ENCODE results near the gene ANKRD33B. TPM values are rescaled to one million over a fixed set of nuclear protein-coding genes. Genes with fewer than 3 reads are reported as not detected.

Gene ANKRD33B
- total and polyA plus RNA-seq, 2 of the 13 experiments (the other 11 are each of a cell fraction or from before 2014, with no cell fraction given), result 0.02 TPM; not detected in 1

DNA sequence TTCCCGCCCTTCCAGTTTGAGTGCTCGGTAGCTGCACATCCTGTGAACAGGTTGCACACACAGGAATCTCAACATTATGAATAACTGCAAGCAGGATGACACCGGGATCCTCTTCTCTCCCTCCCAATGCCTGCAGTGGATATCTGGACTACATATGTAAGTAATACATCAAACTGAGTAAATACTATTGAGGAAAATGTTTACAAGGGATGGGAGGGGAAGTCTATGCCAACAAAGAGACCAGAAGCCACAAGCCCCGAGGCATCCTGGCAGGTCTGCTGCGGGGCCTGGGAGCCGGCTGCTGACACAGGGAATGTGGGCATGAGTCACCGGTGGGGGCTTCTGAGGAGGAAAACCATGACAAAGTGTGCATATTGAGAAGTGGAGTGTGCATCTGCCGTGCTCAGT is 8.6 kb upstream of the ANKRD33B start:
- intact Hi-C loops (cut with micrococcal nuclease; ENCODE audit: unreplicated experiment), result no loop called here
- H3K79me2 ChIP-seq (ENCODE audit: insufficient read depth, low read length), result no peaks in the 10 kb centered on the region
- ChIA-PET CTCF (ENCODE audit: low intra/inter-chr PET ratio, low total read pairs) (no interaction called here), POLR2A (no interaction called here)
- no peak overlapping the region for H3K4me3 ChIP-seq (replicated peaks in 1 of 3; ENCODE audit: insufficient read depth in 1 of 3, low read depth in 2 of 3, low read length in 3 of 3)
- WGBS (ENCODE audit: low lambda C conversion rate), result 15% methylated on average over 8 of the region's 8 CpGs
- no peak for TF ChIP-seq CBX1 (IDR thresholded peaks at IDR 0.05; ENCODE audit: low read depth)
- no peak for TF ChIP-seq SNAI1 (CRISPR knock-in tag; IDR thresholded peaks at IDR 0.05; ENCODE audit: borderline replicate concordance)
- TF ChIP-seq, protein P1, sequence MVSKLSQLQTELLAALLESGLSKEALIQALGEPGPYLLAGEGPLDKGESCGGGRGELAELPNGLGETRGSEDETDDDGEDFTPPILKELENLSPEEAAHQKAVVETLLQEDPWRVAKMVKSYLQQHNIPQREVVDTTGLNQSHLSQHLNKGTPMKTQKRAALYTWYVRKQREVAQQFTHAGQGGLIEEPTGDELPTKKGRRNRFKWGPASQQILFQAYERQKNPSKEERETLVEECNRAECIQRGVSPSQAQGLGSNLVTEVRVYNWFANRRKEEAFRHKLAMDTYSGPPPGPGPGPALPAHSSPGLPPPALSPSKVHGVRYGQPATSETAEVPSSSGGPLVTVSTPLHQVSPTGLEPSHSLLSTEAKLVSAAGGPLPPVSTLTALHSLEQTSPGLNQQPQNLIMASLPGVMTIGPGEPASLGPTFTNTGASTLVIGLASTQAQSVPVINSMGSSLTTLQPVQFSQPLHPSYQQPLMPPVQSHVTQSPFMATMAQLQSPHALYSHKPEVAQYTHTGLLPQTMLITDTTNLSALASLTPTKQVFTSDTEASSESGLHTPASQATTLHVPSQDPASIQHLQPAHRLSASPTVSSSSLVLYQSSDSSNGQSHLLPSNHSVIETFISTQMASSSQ (IDR thresholded peaks at IDR 0.05; ENCODE audit: low read depth), result no peak
- TF ChIP-seq, protein P1 (CRISPR knock-in tag; IDR thresholded peaks at IDR 0.05; ENCODE audit: borderline replicate concordance), result no peak
- no peak for TF ChIP-seq HES4 (CRISPR knock-in tag; IDR thresholded peaks at IDR 0.05; ENCODE audit: borderline replicate concordance)
- no peak for TF ChIP-seq ZNF333 (CRISPR knock-in tag; IDR thresholded peaks at IDR 0.05; ENCODE audit: borderline replicate concordance)
- TF ChIP-seq SUZ12 (IDR thresholded peaks at IDR 0.05; ENCODE audit: low read depth, low read length), result no peak
- no peak for TF ChIP-seq GTF3A (CRISPR knock-in tag; conservative IDR thresholded peaks at IDR 0.05)
- TF ChIP-seq RBAK (CRISPR knock-in tag; IDR thresholded peaks at IDR 0.05), result no peak
- no peak for TF ChIP-seq ZNF572 (CRISPR knock-in tag; IDR thresholded peaks at IDR 0.05)
- TF ChIP-seq MEIS1 (CRISPR knock-in tag; IDR thresholded peaks at IDR 0.05; ENCODE audit: borderline replicate concordance), result no peak
- TF ChIP-seq PCBP1 (IDR thresholded peaks at IDR 0.05; ENCODE audit: borderline replicate concordance, low read depth, low read length), result no peak
- no peak for TF ChIP-seq ZNF841 (CRISPR knock-in tag; IDR thresholded peaks at IDR 0.05; ENCODE audit: borderline replicate concordance)
- TF ChIP-seq NCOA2 (CRISPR knock-in tag; IDR thresholded peaks at IDR 0.05), result no peak
- TF ChIP-seq, protein P2, sequence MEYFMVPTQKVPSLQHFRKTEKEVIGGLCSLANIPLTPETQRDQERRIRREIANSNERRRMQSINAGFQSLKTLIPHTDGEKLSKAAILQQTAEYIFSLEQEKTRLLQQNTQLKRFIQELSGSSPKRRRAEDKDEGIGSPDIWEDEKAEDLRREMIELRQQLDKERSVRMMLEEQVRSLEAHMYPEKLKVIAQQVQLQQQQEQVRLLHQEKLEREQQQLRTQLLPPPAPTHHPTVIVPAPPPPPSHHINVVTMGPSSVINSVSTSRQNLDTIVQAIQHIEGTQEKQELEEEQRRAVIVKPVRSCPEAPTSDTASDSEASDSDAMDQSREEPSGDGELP (IDR thresholded peaks at IDR 0.05; ENCODE audit: borderline replicate concordance, low read depth), result no peak
- TF ChIP-seq BORCS8-MEF2B (CRISPR knock-in tag; IDR thresholded peaks at IDR 0.05), result no peak
- no peak for FAIRE-seq
- no peaks in the 10 kb centered on the region for H3K9me3 ChIP-seq (ENCODE audit: low read length)
- no peaks in the 10 kb centered on the region; a peak in 2 of 5 replicates for H3K27me3 ChIP-seq (ENCODE audit: control insufficient read depth in 1 of 2, insufficient read depth in 2 of 2, low read length in 2 of 2)
- no peak for DNase-seq (ENCODE audit: low spot score)
- no peak overlapping the region for H3K9ac ChIP-seq (ENCODE audit: insufficient read depth, low read depth, low read length)
- no peak overlapping the region for H3K4me2 ChIP-seq (ENCODE audit: low read depth, low read length)
- no peaks in the 10 kb centered on the region for H4K20me1 ChIP-seq (ENCODE audit: insufficient read depth, low read length)
- H2AFZ ChIP-seq (ENCODE audit: low read length), result no peak overlapping the region
- H3K27ac ChIP-seq (ENCODE audit: extremely low read length, insufficient read depth, low read length), result no peak overlapping the region
- no peaks in the 10 kb centered on the region for H3K4me1 ChIP-seq (ENCODE audit: insufficient read depth, low read length)
- no peak for ATAC-seq
- no TSS peak for BruUV-seq (replicated peaks)
- H3K36me3 ChIP-seq (replicated peaks in 1 of 2; ENCODE audit: control insufficient read depth in 1 of 2, insufficient read depth in 2 of 2, low read length in 2 of 2), result no peaks in the 10 kb centered on the region
- in situ Hi-C loops (cut with HindIII; ENCODE audit: extremely low pct_ligation_motif_present, low pct_unique_long_range_greater_than_20kb), result no loop called here
